Colon (tissue), 2 donors: ENCODE measurements around the gene RABGGTA.
"Not testable (repeated sequence)": the region's sequence is repeated elsewhere in the genome, so short reads cannot be mapped to it uniquely, and the experiment has no call there.

Experiments used
- FAIRE-seq: peaks from 2 replicates; lab custom pipeline; 2012; peaks lifted over from hg19 to GRCh38; lab: Jason Lieb, UNC
- donor health status: control.
- donor health status: control.

The RABGGTA gene

DNA sequence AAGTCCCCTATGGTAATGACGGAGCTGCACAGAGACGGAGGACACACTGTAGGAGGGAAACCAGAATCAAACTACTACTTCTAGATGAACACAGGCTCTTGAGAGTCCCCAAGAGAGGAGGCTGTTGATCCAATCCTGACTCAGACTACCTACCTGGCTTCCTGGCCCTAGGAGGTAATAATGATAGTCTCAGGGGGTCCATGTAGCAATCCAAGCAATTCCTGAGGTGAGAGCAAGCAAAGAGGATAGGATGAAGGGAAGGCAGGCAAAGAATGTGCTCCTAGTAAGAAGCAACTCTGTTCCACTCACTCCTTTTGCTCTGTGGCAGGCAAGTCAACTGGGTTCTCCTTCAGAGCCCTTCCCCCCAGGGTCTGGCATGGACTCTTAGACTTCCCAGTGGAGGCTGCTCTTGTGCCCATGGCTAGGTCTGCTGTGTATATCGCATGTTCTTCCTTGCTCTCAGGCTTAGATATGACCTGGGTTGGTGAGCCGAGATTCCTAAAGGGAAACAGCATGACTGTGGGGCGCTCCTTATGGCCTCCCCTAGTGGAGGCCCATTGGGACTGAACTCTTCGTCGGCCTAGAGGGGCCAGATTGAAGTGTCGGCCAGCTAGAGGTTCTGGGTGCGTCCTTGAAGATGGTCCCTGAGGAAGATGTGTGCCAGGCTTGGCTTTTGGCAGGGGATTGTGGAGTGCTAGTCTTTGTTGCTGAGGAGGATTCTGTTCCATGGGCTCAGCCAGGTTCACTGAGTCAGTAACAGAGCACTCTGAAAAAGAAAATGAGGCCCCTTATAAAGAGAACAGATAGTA is 31.1 kb downstream of the RABGGTA start:
- no peak for FAIRE-seq

DNA sequence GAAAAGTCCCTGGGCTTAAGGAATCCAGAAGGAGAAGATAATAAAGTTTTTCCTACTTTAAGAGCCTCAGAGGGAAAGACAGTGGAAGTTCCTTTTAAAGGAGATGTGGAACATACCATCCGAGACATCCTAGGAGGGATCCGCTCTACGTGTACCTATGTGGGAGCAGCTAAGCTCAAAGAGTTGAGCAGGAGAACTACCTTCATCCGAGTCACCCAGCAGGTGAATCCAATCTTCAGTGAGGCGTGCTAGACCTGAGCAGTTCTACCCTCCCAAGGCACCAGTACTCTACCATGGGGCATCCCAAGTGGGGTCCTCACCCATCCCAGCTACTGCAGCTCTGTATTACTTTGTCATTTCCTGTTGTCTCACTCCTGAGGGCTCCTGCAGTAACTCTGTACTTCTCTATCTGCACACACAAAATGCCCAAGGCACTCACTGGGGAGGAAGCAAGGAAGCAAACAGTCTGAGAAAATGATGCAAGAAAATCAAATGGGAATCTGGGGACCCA is 32.8 kb downstream of the RABGGTA start:
- FAIRE-seq = no peak

DNA sequence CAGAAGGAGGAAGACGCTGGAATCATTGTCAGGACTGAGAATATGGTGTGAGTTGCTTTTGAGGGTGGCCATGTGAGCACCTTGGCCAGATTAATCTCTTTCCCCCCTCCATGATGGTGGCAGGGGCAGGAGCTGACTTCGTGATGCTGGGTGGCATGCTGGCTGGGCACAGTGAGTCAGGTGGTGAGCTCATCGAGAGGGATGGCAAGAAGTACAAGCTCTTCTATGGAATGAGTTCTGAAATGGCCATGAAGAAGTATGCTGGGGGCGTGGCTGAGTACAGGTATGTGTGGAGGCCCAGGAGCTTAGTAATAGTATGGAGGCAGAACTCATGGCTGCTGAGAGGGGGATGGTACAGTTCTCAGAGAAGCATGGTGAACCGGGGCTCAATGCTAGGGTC is 33.3 kb downstream of the RABGGTA start:
- FAIRE-seq = no peak

DNA sequence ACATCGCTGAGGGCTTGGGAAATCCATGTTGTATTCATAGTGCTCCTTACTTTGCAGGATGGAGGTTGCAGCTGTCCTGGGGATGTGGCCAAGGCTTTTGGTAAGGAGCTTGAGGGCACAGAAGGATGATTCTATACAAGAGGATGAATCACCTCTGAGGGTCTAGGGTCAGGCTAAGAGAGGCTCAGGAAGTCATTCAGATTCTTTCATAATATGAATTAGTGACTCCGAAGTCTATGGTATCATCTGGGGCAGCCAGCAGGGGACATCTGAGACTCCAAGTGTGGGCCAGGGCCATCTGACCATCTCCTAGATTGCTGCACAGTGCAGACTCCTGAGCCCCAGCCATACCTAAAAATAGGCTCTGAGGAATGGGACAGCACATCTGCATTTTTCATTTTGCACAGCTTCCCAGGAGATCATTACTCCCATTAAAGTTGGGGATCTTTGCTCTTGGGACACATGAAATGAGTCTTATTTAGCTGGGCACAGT is 33.9 kb downstream of the RABGGTA start:
- no peak for FAIRE-seq

DNA sequence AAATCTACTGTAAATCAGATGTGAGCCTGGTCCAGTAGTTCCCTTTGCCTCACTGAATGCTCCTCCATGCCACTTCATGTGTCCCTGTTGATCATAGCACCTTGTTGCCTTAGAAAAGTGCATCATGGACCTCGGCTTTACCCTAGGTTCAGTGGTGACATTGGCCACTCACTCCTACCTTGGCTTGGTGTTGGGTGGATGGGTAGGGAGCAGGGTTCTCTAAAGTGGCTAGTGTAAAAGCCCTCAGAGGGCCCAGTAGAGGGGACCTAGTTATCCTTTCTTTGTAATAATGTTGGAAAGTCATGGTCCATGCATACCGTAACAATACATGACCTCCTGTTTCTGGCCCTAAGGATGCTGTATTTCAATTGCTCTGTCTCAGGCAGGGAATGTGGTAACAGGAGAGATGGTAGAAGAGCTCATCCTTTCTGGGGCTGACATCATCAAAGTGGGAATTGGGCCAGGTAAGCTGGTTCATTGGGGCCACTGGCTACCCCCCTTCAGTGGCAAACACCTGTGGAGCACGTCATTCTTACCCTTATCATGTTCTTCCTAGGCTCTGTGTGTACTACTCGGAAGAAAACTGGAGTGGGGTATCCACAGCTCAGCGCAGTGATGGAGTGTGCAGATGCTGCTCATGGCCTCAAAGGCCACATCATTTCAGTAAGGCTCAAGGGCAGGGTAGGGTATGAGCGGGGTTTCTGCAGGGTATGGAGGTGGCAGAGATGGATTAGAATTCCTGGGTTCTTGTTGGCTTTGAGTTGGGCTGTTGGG is 34.5 kb downstream of the RABGGTA start:
- no peak for FAIRE-seq

DNA sequence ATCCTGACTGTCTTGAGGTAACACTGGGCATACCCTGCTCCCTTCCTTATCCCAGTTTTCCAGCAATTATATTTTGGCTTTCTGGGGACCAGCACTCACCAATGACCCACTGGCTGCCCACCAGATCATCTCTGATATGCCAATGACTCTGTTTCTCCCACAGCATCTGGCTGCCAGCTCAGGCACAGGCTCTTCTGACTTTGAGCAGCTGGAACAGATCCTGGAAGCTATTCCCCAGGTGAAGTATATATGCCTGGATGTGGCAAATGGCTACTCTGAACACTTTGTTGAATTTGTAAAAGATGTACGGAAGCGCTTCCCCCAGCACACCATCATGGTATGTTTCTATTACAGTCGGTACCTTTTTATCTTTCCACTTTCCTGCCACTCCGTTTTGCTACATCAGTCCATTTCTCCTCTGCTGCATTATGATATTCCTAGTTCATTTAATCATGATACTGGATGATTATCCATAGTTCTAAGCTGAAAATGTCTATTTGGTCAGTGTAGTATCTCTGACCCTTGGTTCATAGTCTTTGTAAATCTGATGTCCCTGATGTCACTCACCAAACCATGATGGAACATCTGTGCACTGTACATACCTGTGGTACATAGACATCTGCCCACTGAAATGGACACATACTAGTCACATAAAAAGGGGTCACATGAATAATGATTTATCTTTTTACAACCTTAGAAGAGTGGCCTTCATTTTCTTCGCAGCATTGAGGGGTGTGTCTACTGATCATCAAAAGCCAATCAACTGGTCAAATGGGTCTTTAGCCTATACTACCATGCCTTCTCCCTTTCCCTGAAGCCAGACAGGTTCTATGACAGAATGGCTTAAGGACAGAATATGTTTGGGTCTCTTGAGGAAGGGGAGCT is 35.4 kb downstream of the RABGGTA start:
- FAIRE-seq = no peak

DNA sequence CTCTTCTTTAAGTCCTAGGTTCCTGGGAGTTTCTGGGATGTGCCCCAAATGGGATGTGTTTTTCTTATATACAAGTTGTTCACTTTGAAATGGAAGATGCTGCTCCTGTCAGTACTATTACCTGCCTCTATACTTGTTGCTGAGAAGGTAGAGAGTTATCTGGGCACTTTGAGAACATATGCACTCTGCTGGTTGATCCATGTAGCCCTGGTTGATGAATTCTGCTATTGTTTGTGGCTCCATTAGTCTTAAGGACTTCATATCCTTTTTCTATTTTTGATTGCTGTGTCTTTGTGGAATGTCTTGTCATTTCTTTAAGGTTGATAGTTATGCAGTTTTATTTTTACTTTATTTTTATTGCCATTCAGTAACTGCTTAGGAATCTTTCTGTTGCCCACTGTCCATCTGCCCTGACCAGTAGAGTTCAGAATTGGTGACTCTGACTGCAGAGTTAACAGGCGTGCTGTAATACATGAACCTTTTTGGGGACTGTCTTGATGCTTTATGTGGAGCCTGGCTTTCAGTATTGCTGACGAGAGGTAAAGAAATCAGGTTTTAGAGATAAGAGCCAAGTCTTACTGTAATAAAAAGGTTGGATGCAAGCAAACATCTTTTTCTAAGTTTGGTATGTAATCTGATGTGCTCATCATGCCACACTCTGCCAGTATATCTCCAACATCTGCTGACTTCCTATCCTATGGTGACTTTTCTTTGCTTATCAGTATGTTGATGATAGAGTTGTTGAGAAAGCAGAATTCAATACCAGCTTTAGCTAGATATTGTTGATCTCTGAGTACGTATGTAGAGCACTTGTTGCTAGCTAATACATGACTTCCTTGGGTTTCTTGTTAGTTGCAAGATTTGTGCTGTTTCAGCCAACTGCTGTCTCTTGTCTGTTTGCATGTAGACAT is 37.0 kb downstream of the RABGGTA start:
- no peak for FAIRE-seq

DNA sequence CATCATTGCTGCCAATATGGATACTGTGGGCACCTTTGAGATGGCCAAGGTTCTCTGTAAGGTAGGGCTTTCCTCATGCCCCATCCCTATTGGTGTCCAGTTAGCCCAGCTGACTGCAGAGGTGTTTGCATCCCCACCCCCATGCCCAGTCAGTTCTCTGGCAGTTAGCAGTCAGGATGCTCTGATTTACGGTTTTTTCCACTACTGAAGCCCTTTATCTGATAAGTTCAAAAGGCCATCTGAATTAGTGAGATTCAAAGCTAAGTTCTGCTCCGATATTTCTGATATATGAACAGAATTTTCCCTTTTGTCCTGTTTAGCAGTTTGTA is 37.9 kb downstream of the RABGGTA start:
- no peak for FAIRE-seq

DNA sequence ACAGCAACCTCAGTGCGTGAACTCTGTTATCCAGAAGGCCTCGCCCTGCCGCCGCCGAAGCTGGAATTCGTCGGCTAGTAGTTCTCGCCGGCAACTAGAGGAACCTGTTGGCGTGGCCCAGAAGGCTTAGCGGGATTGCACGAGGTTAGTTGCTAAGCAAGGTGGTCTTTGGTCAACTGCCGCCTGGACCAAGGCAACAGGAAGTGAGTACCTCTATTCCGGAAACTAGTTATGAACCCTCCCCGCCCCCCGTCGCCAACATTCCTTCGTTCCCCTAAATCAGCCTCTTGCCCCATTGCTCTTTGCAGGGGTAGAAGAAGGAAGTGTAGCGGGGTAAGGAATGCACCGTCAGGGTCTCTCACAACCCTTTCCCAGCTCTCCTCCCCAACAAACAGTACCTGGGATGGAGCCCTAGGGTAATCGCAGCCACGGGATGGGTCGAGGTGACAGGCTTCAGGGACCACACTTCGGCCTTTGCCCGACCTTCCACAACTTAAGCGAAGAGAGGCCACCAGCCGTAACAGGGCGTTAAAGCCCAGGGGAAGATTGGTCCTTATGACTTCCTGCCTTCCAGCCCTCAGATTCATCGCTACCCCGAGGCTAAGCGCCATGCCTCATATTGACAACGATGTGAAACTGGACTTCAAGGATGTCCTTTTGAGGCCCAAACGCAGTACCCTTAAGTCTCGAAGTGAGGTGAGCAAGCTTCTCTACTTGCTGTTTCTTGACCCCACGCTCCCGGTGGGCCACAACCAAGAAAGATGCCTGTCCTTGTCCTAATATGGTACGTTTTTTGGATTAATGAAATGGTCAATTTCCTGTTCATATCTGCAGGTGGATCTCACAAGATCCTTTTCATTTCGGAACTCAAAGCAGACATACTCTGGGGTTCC is 38.5 kb downstream of the RABGGTA start, which contains the start of gene GMPR2:
TSS of gene GMPR2 (plus strand) at position 285 of the 893 bp plus-strand sequence. CDS start at position 610, 325 bp downstream.
- FAIRE-seq = no peak

DNA sequence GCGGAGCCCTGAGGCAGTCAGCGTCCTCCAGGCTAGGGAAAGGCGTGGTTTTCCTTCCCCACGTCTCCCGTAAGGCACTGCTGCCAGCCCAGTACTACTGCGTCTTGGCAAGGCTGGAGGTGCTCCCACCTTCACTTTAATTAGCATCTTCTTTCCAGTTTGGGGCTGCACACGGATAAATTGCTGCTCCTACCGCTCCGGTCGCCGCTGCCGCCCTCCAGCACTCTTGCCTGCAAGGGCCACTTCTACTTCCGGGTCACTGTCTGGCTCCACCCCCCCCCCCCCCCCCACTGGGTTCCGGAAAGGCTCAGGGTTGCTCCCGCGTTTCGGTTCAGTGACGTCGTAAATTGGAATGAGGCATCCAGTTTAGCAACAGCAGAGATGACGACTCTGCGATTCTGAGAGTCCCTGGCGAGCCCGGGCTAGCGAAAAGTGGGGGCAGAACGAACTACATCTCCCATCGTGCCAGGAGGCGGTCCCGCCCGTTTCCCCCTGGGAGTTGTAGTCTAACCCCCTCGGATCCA is 39.2 kb downstream of the RABGGTA start, which contains the start of gene NEDD8:
TSS of gene NEDD8 (minus strand) at position 247 of the 524 bp plus-strand sequence. CDS start at position 147, 100 bp downstream.
- no peak for FAIRE-seq

DNA sequence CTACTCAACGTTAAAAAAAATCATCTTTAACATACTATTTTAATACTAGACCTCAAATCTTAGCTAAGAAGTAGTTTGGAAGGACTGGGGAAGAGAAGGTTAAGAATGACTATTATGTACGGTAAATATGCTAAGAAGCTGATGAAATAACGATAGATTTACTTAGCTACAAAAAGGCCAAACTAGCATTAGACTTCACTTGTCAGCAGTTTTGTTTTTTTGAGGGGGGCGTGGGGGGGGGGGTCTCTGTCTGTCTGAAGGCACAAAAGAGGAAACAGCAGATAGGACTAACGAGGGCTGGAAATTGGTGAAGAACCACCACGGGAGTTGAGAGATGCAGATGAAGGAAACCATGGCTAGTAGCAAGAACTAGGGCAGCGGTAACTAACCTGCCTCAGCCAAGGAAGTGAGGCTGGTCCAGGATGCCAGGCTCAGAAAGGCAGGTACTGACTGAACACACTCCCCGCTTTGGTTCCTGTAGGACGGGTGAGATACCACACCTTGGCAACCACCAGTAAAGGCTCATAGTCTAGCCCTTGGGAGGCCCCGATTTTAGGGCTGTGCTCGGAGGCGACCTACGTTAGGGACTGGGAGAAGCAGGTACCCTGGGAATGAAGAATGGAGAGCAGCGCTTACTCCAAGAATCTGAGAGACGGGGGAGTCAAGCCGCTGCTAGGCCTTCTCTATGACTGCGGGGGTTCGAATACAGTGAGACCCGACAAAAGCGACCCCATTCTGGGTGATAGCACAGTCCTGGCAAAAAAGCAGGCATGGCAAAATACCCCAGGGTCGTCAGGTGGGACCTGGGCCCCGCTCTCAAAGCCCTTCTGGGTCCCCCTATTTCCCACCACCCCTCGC is 39.9 kb downstream of the RABGGTA start:
- FAIRE-seq = no peak

DNA sequence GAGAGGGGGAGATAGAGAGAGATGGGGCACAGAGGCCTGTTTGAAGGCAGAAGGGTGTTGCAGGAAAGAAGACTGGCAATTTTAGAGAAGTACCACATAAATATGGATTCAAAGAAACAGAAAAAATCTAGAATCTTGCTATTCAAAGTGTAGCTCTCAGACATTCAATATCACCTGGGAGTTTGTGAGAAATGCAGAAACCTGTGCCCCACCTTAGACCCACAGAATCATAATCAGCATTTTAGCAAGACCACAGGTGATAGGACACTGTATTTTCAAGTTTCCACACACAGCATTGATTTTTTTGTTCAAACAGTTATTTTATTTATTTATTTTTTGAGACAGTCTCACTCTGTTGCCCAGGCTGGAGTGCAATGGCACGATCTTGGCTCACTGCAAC is 42.5 kb downstream of the RABGGTA start:
- no peak for FAIRE-seq

DNA sequence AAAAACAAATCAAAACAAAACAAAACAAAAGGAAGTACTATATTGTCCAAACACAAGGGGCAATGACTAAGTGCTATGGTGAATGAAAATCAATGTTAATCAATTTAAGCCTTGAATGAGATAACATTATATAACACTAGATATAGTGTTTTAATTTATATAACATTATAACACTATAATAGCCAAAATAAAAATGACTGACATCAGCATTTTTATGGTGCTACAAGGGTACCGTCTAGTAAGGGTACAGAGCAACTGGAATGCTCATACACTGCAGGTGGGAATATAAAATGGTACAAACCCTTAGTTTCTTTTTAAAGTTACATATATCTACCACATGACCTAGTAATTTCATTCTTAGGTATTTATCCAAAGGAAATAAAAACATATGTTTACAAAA is 44.9 kb downstream of the RABGGTA start:
- no peak for FAIRE-seq

DNA sequence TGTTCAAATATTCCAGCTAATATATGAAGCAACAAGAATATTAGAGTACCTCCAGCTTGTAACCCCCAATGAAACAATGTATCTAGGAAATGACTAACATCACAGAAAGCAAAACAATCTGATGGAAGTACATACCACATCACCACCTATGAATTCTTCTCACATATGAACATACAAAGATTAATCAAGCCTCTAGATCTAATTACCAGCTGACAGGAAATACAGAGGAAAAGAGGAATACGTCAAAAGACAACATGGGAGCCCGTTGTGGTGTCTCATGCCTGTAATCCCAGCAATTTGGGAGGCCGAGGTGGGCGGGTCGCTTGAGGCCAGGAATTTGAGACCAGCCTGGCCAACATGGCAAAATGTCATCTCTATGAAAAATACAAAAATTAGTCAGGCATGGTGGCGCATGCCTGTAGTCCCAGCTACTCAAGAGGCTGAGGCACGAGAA is 46.8 kb downstream of the RABGGTA start:
- FAIRE-seq = no peak

DNA sequence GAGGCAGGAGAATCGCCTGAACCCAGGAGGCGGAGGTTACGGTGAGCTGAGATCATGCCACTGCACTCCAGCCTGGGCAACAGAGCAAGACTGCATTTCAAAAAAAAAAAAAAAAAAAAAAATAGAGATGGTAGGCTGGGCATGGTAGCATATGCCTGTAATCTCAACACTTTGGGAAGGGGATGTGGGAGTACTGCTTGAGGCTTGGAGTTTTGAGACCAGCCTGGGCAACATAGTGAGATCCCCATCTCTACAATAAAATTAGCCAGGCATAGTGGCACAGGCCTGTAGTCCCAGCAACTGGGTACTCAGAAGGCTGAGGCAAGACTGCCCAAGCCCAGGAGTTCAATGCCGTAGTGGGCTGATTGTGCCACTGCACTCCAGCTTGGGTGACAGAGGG is 48.4 kb downstream of the RABGGTA start:
- not testable (repeated sequence) for FAIRE-seq

DNA sequence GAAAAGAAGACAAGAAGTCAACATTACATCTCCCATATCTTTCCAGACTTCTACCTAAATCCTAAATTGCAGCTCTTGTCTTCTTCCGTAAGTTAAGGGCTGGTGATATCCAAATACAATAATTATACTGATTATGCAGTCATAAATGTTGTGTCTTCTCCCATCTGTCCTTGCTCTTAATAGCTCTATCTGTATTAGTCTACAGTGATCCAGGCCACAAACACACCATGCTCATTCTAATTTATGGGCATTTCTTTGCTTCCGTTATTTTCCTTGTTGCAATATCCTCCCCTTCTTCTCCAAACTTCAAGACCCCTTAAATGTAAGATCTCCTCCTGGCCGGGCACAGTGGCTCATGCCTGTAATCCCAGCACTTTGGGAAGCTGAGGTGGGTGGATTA is 51.9 kb downstream of the RABGGTA start:
- FAIRE-seq = no peak

DNA sequence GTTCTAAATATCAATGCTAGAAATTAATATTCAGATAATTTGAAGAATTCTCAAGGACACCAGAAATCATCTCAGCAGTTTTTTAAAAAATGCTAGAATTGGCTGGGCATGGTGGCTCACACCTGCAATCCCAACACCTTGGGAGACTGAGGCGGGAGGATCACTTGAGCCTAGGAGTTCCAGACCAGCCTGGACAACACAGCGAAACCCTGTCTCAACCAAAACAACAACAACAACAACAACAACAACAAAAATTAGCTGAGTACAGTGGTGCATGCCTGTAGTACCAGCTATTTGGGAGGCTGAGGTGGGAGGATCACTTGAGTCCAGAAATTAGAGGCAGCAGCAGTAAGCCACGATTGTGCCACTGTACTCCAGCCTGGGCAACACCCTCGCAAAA is 52.3 kb downstream of the RABGGTA start:
- no peak for FAIRE-seq

DNA sequence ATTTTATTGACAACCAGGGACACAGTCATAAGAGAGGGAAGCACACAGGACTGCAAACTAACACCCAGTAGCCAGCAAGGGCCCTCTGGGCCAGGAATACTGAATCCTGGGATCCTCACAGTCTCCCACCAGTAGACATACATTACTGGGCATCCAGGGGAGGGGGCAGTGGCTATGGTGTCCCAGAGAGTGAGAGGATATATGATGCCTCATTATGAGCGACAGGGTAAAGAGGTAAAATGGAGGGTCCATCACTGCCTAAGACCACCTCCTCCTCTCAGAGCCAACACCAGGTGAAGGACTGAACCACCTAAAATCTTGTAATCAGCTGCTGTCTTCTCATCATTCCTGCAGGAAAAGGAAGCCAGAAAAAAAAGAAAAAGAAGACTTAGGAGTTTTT is 54.5 kb downstream of the RABGGTA start:
- not testable (repeated sequence) for FAIRE-seq

DNA sequence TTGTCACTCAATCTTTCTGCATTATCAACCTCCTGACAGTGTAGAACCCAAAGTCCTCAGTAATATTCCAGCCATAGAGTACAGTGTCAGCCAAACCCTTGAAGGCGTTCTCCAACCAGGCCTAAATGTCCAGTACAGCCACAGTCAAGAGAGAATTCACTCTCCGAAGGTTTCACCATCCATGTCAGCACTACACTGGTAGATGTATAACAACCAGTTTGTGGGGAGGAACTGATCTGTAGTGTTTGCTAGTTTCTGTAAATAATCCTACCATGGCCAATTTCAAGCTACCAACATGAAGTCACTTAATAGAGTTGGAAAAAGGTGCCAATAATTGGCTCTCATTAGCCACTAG is 55.1 kb downstream of the RABGGTA start:
- FAIRE-seq = no peak
